ENCODE measurements around the gene SCAF4. TPM values are rescaled to one million over a fixed set of nuclear protein-coding genes. Genes with fewer than 3 reads are reported as not detected.
A peak's percentile ranks its signal among the peaks of the same experiment; 100 is the strongest.
"Not testable (repeated sequence)": the region's sequence is repeated elsewhere in the genome, so short reads cannot be mapped to it uniquely, and the experiment has no call there.

The SCAF4 gene
- 3.5 TPM in 2 replicates for total RNA-seq (2014; rRNA removed; shearing (Covaris generic))
- polyA plus RNA-seq (2015; cell fraction: cytosol; rRNA removed) = 19.7 and 26.4 TPM in 2 replicates
- polyA plus RNA-seq (2015; cell fraction: nucleus; rRNA removed) = 41.4 and 51.5 TPM in 2 replicates

- in situ Hi-C loops (cut with HindIII; ENCODE audit: low pct_unique_long_range_greater_than_20kb, low sequenced_read_pairs) = no loop called here
- DNase-seq (ENCODE audit: low read depth, low spot score) = peak; percentile 83
Observed at GRCh38 chr21:31731857-31732596, at the start of gene SCAF4. SCAF4 (minus strand) TSS chr21:31732118; CDS start chr21:31731692, 426 bp downstream.

GRCh38 chr21:31780944-31781343, 49.0 kb upstream of the SCAF4 start:
- in situ Hi-C loops (cut with HindIII; ENCODE audit: low pct_unique_long_range_greater_than_20kb, low sequenced_read_pairs) = no loop called here

GRCh38 chr21:31778546-31778945, 46.6 kb upstream of the SCAF4 start:
- in situ Hi-C loops (cut with HindIII; ENCODE audit: low pct_unique_long_range_greater_than_20kb, low sequenced_read_pairs) = no loop called here

More at GRCh38 chr21:31780944-31781343, 49.0 kb upstream of the SCAF4 start:
- no peak for DNase-seq (ENCODE audit: low read depth, low spot score)

GRCh38 chr21:31777857-31778256, 45.9 kb upstream of the SCAF4 start:
- in situ Hi-C loops (cut with HindIII; ENCODE audit: low pct_unique_long_range_greater_than_20kb, low sequenced_read_pairs) = no loop called here
- DNase-seq (ENCODE audit: low read depth, low spot score) = no peak

More at GRCh38 chr21:31778546-31778945, 46.6 kb upstream of the SCAF4 start:
- DNase-seq (ENCODE audit: low read depth, low spot score) = no peak

- in situ Hi-C loops (cut with HindIII; ENCODE audit: low pct_unique_long_range_greater_than_20kb, low sequenced_read_pairs) = no loop called here
- DNase-seq (ENCODE audit: low read depth, low spot score) = no peak
Observed at GRCh38 chr21:31774031-31774430, 42.1 kb upstream of the SCAF4 start.

GRCh38 chr21:31772674-31773555, 41.0 kb upstream of the SCAF4 start:
- in situ Hi-C loops (cut with HindIII; ENCODE audit: low pct_unique_long_range_greater_than_20kb, low sequenced_read_pairs) = no loop called here
- no peak for DNase-seq (ENCODE audit: low read depth, low spot score)

- in situ Hi-C loops (cut with HindIII; ENCODE audit: low pct_unique_long_range_greater_than_20kb, low sequenced_read_pairs) = no loop called here
- no peak for DNase-seq (ENCODE audit: low read depth, low spot score)
Observed at GRCh38 chr21:31771685-31772084, 39.8 kb upstream of the SCAF4 start.

GRCh38 chr21:31768710-31769109, 36.8 kb upstream of the SCAF4 start:
- no peak for DNase-seq (ENCODE audit: low read depth, low spot score)
- in situ Hi-C loops (cut with HindIII; ENCODE audit: low pct_unique_long_range_greater_than_20kb, low sequenced_read_pairs) = no loop called here

- in situ Hi-C loops (cut with HindIII; ENCODE audit: low pct_unique_long_range_greater_than_20kb, low sequenced_read_pairs) = no loop called here
- DNase-seq (ENCODE audit: low read depth, low spot score) = no peak
Observed at GRCh38 chr21:31766899-31767298, 35.0 kb upstream of the SCAF4 start.

GRCh38 chr21:31765850-31766249, 33.9 kb upstream of the SCAF4 start:
- DNase-seq (ENCODE audit: low read depth, low spot score); in situ Hi-C loops (cut with HindIII; ENCODE audit: low pct_unique_long_range_greater_than_20kb, low sequenced_read_pairs): not testable (repeated sequence)

- in situ Hi-C loops (cut with HindIII; ENCODE audit: low pct_unique_long_range_greater_than_20kb, low sequenced_read_pairs) = no loop called here
- no peak for DNase-seq (ENCODE audit: low read depth, low spot score)
Observed at GRCh38 chr21:31760931-31761330, 29.0 kb upstream of the SCAF4 start.

- in situ Hi-C loops (cut with HindIII; ENCODE audit: low pct_unique_long_range_greater_than_20kb, low sequenced_read_pairs) = no loop called here
- no peak for DNase-seq (ENCODE audit: low read depth, low spot score)
Observed at GRCh38 chr21:31756787-31757186, 24.9 kb upstream of the SCAF4 start.

- in situ Hi-C loops (cut with HindIII; ENCODE audit: low pct_unique_long_range_greater_than_20kb, low sequenced_read_pairs) = no loop called here
- DNase-seq (ENCODE audit: low read depth, low spot score) = no peak
Observed at GRCh38 chr21:31755027-31755426, 23.1 kb upstream of the SCAF4 start.

GRCh38 chr21:31754708-31754960, 22.7 kb upstream of the SCAF4 start:
- in situ Hi-C loops (cut with HindIII; ENCODE audit: low pct_unique_long_range_greater_than_20kb, low sequenced_read_pairs) = no loop called here
- DNase-seq (ENCODE audit: low read depth, low spot score) = peak; percentile 39

- in situ Hi-C loops (cut with HindIII; ENCODE audit: low pct_unique_long_range_greater_than_20kb, low sequenced_read_pairs) = no loop called here
- no peak for DNase-seq (ENCODE audit: low read depth, low spot score)
Observed at GRCh38 chr21:31753949-31754707, 22.2 kb upstream of the SCAF4 start.

GRCh38 chr21:31752967-31753366, 21.0 kb upstream of the SCAF4 start:
- no peak for DNase-seq (ENCODE audit: low read depth, low spot score)
- in situ Hi-C loops (cut with HindIII; ENCODE audit: low pct_unique_long_range_greater_than_20kb, low sequenced_read_pairs) = no loop called here

- in situ Hi-C loops (cut with HindIII; ENCODE audit: low pct_unique_long_range_greater_than_20kb, low sequenced_read_pairs) = no loop called here
- no peak for DNase-seq (ENCODE audit: low read depth, low spot score)
Observed at GRCh38 chr21:31752352-31752751, 20.4 kb upstream of the SCAF4 start.

GRCh38 chr21:31750843-31751242, 18.9 kb upstream of the SCAF4 start:
- in situ Hi-C loops (cut with HindIII; ENCODE audit: low pct_unique_long_range_greater_than_20kb, low sequenced_read_pairs) = no loop called here
- no peak for DNase-seq (ENCODE audit: low read depth, low spot score)
